HepG2 (cell line): ENCODE measurements around the gene NDUFB11. TPM values are rescaled to one million over a fixed set of nuclear protein-coding genes. Genes with fewer than 3 reads are reported as not detected.

Source experiments
- FOXJ3 ChIP-seq: sonication (generic); formaldehyde crosslinking; IDR thresholded peaks from 2 replicates; pipeline ENCODE4 v1.4.0; 2020; ENCODE audit warnings: missing genetic modification reagents, mild to moderate bottlenecking, borderline replicate concordance
- MIER3 ChIP-seq: IDR thresholded peaks from 2 replicates; pipeline ENCODE4 v1.6.1; 2016; ENCODE audit warnings: missing compliant biosample characterization, borderline replicate concordance
- NFKB2 ChIP-seq: sonication (generic); formaldehyde crosslinking; IDR thresholded peaks from 2 replicates; pipeline ENCODE4 v1.4.0; 2020; ENCODE audit warnings: missing genetic modification reagents, borderline replicate concordance
- PATZ1 ChIP-seq: sonication (generic); formaldehyde crosslinking; IDR thresholded peaks from 2 replicates; pipeline ENCODE4 v1.4.0; 2020; ENCODE audit warnings: missing genetic modification reagents
- ZFP36L1 ChIP-seq: sonication (generic); formaldehyde crosslinking; IDR thresholded peaks from 2 replicates; pipeline ENCODE4 v1.8.0; 2022; ENCODE audit warnings: mild to moderate bottlenecking, missing genetic modification reagents, moderate library complexity
- ZNF264 ChIP-seq: sonication (generic); formaldehyde crosslinking; IDR thresholded peaks from 2 replicates; pipeline ENCODE4 v1.4.0; 2020; ENCODE audit warnings: missing genetic modification reagents
- ZNF430 ChIP-seq: sonication (generic); formaldehyde crosslinking; IDR thresholded peaks from 2 replicates; pipeline ENCODE4 v1.9.0; 2021; ENCODE audit warnings: mild to moderate bottlenecking, missing genetic modification reagents
- polyA plus RNA-seq, 8 experiments: library from polyadenylated mRNA; depleted of rRNA in 3 of 8; stranded (reverse) in 7 of 8; unstranded in 1 of 8; fragments of >200 nt; fragmentation: Illumina TruSeq in 4 of 8; extraction: Trizol in 4 of 8; gene quantifications; 2 replicates each; pipeline versions ENCODE4 v1.2.1 to v1.2.3, GENCODE V29; 2011 to 2016; ENCODE audit warnings: low read depth in 4 of 8, missing spikeins in 1 of 8, mixed read lengths in 1 of 8; ENCODE audit not compliant: insufficient read depth in 1 of 8
- total RNA-seq, 5 experiments: library from RNA; depleted of rRNA; stranded (reverse); fragments of >200 nt; fragmentation: Illumina TruSeq; extraction: Trizol; gene quantifications; 2 replicates each; pipeline ENCODE4 v1.2.3, GENCODE V29; 2016; ENCODE audit warnings: low read depth in 1 of 5
- TF ChIP-seq, protein P1 (sequence below): sonication (generic); formaldehyde crosslinking; IDR thresholded peaks from 2 replicates; pipeline ENCODE4 v1.5.0; 2020; ENCODE audit warnings: mild to moderate bottlenecking, missing genetic modification reagents, borderline replicate concordance
- TF ChIP-seq, protein P2 (sequence below): sonication (generic); formaldehyde crosslinking; IDR thresholded peaks from 2 replicates; pipeline ENCODE4; 2020; ENCODE audit warnings: missing genetic modification reagents, mild to moderate bottlenecking, borderline replicate concordance

Gene NDUFB11
- total and polyA plus RNA-seq, 2 of the 13 experiments (the other 11 are each of a cell fraction or from before 2014, with no cell fraction given) = 46.6 to 100 TPM

- TF ChIP-seq NFKB2 (peak; percentile 70; the same call in 1 of the 2 replicates), ZNF430 (CRISPR knock-in tag) (peak; percentile 51; the same call in 1 of the 2 replicates), ZNF264 (peak; percentile 23; the same call in 1 of the 2 replicates), MIER3 (0 out of 2 replicates have a peak, but pooled peaks have one; percentile 12), PATZ1 (no peak), FOXJ3 (no peak), ZFP36L1 (CRISPR knock-in tag) (no peak)
- TF ChIP-seq, protein P1, sequence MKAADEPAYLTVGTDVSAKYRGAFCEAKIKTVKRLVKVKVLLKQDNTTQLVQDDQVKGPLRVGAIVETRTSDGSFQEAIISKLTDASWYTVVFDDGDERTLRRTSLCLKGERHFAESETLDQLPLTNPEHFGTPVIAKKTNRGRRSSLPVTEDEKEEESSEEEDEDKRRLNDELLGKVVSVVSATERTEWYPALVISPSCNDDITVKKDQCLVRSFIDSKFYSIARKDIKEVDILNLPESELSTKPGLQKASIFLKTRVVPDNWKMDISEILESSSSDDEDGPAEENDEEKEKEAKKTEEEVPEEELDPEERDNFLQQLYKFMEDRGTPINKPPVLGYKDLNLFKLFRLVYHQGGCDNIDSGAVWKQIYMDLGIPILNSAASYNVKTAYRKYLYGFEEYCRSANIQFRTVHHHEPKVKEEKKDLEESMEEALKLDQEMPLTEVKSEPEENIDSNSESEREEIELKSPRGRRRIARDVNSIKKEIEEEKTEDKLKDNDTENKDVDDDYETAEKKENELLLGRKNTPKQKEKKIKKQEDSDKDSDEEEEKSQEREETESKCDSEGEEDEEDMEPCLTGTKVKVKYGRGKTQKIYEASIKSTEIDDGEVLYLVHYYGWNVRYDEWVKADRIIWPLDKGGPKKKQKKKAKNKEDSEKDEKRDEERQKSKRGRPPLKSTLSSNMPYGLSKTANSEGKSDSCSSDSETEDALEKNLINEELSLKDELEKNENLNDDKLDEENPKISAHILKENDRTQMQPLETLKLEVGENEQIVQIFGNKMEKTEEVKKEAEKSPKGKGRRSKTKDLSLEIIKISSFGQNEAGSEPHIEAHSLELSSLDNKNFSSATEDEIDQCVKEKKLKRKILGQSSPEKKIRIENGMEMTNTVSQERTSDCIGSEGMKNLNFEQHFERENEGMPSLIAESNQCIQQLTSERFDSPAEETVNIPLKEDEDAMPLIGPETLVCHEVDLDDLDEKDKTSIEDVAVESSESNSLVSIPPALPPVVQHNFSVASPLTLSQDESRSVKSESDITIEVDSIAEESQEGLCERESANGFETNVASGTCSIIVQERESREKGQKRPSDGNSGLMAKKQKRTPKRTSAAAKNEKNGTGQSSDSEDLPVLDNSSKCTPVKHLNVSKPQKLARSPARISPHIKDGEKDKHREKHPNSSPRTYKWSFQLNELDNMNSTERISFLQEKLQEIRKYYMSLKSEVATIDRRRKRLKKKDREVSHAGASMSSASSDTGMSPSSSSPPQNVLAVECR (CRISPR knock-in tag) = peak; percentile 78; the same call in 1 of the 2 replicates
- TF ChIP-seq, protein P2, sequence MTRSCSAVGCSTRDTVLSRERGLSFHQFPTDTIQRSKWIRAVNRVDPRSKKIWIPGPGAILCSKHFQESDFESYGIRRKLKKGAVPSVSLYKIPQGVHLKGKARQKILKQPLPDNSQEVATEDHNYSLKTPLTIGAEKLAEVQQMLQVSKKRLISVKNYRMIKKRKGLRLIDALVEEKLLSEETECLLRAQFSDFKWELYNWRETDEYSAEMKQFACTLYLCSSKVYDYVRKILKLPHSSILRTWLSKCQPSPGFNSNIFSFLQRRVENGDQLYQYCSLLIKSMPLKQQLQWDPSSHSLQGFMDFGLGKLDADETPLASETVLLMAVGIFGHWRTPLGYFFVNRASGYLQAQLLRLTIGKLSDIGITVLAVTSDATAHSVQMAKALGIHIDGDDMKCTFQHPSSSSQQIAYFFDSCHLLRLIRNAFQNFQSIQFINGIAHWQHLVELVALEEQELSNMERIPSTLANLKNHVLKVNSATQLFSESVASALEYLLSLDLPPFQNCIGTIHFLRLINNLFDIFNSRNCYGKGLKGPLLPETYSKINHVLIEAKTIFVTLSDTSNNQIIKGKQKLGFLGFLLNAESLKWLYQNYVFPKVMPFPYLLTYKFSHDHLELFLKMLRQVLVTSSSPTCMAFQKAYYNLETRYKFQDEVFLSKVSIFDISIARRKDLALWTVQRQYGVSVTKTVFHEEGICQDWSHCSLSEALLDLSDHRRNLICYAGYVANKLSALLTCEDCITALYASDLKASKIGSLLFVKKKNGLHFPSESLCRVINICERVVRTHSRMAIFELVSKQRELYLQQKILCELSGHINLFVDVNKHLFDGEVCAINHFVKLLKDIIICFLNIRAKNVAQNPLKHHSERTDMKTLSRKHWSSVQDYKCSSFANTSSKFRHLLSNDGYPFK (CRISPR knock-in tag) = peak; percentile 80; the same call in 1 of the 2 replicates
These were observed 46.2 kb upstream of the NDUFB11 start (continued) for GRCh38 chrX:47190445-47191269.
